ENCODE measurements around the gene MAOB. TPM values are rescaled to one million over a fixed set of nuclear protein-coding genes. Genes with fewer than 3 reads are reported as not detected.

Gene MAOB
- total and polyA plus RNA-seq, 9 of the 15 experiments (the other 6 are each of a cell fraction or from before 2014, with no cell fraction given) = 0.05 to 0.09 TPM; not detected in 7

DNA sequence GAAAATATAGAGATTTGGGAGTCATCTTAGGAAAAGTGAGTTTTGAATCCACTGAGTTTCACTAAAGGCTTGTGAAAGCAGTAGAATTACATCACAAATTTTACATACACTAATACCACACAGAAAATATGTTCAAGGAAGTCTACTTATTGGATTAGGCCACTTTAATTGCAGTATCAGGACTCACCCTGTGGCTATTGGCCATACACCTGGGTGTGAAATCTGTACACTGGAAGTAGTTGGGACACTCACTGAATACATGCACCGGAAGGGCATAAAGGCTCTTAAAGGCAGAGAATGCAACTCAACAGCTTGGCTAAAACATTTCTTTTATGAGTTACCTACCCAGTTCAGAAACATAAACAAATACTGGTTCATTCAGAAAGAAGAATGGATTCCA lies 19.8 kb downstream of the MAOB start (continued):
- no peak for TF ChIP-seq FIP1L1 (IDR thresholded peaks at IDR 0.05; ENCODE audit: low read depth, low read length, poor library complexity, severe bottlenecking)
- TF ChIP-seq ZNF764 (CRISPR knock-in tag; IDR thresholded peaks at IDR 0.05; ENCODE audit: low read depth) = no peak
- no peak for TF ChIP-seq RHOXF2B (CRISPR knock-in tag; conservative IDR thresholded peaks at IDR 0.05)

DNA sequence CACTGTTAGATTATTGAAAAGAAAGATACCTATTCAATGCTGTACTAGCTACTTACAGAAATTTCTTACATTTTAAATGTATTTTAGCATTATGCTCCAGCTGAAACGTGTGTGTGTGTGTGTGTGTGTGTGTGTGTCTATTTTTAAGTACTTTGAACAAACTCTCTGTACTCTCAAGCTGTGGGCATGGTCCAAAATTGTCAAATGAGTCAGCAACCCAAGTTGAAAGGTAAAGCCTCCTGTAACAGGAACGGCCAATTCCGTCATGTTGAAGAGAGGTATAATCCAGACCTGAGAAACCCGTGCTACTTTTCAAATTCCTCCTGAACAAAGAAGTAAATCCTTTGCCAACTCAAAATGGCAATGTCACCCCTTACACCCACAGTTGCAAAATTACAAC lies 20.5 kb downstream of the MAOB start:
- Histone ChIP-seq H3K9me1 (ENCODE audit: control insufficient read depth, insufficient read depth, low read length) (no peaks in the 10 kb centered on the region), H3K27me3 (ENCODE audit: control insufficient read depth in 2 of 2, insufficient read depth in 2 of 2, low read length in 2 of 2) (no peaks in the 10 kb centered on the region), H3K79me2 (ENCODE audit: control insufficient read depth, insufficient read depth, low read length) (no peaks in the 10 kb centered on the region), H3K9me3 (replicated peaks; ENCODE audit: control insufficient read depth, insufficient read depth, low read depth, low read length) (no peaks in the 10 kb centered on the region), H3K9ac (ENCODE audit: insufficient read depth in 1 of 2, low read depth in 2 of 2, low read length in 2 of 2) (no peak overlapping the region), H2AFZ (ENCODE audit: low read depth, low read length) (no peak overlapping the region), H3K27ac (ENCODE audit: extremely low read depth, low read depth, low read length) (no peak overlapping the region), H3K4me3 (no peak overlapping the region), H4K20me1 (replicated peaks; ENCODE audit: control insufficient read depth, insufficient read depth, low read length) (no peaks in the 10 kb centered on the region), H3K4me1 (replicated peaks in 1 of 2; ENCODE audit: control insufficient read depth in 2 of 2, insufficient read depth in 2 of 2, low read length in 2 of 2) (no peaks in the 10 kb centered on the region), H3K4me2 (ENCODE audit: insufficient read depth, low read length) (no peak overlapping the region), H3K36me3 (ENCODE audit: control insufficient read depth, insufficient read depth, low read length) (no peaks in the 10 kb centered on the region)
- POLR2A ChIA-PET = no interaction called here
- DNase-seq (ENCODE audit: extremely low read depth in 1 of 4, low spot score in 3 of 4) (no peak), ATAC-seq (no peak), FAIRE-seq (no peak)
- no TSS peak for BruUV-seq (replicated peaks)
- 7% methylated on average over 4 of the region's 4 CpGs for WGBS (ENCODE audit: insufficient coverage, low coverage, missing lambda C conversion rate)
- intact Hi-C loops (cut with micrococcal nuclease) (no loop called here), in situ Hi-C loops (cut with MboI) (no loop called here)
- CTCF ChIA-PET (ENCODE audit: low intra/inter-chr PET ratio) = no interaction called here
- TF ChIP-seq, protein P1, sequence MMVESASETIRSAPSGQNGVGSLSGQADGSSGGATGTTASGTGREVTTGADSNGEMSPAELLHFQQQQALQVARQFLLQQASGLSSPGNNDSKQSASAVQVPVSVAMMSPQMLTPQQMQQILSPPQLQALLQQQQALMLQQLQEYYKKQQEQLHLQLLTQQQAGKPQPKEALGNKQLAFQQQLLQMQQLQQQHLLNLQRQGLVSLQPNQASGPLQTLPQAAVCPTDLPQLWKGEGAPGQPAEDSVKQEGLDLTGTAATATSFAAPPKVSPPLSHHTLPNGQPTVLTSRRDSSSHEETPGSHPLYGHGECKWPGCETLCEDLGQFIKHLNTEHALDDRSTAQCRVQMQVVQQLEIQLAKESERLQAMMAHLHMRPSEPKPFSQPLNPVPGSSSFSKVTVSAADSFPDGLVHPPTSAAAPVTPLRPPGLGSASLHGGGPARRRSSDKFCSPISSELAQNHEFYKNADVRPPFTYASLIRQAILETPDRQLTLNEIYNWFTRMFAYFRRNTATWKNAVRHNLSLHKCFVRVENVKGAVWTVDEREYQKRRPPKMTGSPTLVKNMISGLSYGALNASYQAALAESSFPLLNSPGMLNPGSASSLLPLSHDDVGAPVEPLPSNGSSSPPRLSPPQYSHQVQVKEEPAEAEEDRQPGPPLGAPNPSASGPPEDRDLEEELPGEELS (CRISPR knock-in tag; IDR thresholded peaks at IDR 0.05; ENCODE audit: borderline replicate concordance) = no peak
- TF ChIP-seq ZNF274 (IDR thresholded peaks at IDR 0.05; ENCODE audit: borderline replicate concordance, low read depth, low read length) (no peak), JUNB (CRISPR knock-in tag; conservative IDR thresholded peaks at IDR 0.05) (no peak), KAT2B (IDR thresholded peaks at IDR 0.05; ENCODE audit: low read depth, low read length) (no peak), SMARCE1 (IDR thresholded peaks at IDR 0.05) (no peak), MBD2 (IDR thresholded peaks at IDR 0.05; ENCODE audit: borderline replicate concordance, low read depth) (no peak), THRAP3 (IDR thresholded peaks at IDR 0.05; ENCODE audit: borderline replicate concordance) (no peak), ZKSCAN3 (CRISPR knock-in tag; IDR thresholded peaks at IDR 0.05) (no peak), KLF10 (CRISPR knock-in tag; IDR thresholded peaks at IDR 0.05) (no peak), POLR2A (conservative IDR thresholded peaks at IDR 0.05) (no peak), DPF2 (IDR thresholded peaks at IDR 0.05) (no peak), MIER1 (IDR thresholded peaks at IDR 0.05; ENCODE audit: low read depth) (no peak)
- TF ChIP-seq, protein P2, sequence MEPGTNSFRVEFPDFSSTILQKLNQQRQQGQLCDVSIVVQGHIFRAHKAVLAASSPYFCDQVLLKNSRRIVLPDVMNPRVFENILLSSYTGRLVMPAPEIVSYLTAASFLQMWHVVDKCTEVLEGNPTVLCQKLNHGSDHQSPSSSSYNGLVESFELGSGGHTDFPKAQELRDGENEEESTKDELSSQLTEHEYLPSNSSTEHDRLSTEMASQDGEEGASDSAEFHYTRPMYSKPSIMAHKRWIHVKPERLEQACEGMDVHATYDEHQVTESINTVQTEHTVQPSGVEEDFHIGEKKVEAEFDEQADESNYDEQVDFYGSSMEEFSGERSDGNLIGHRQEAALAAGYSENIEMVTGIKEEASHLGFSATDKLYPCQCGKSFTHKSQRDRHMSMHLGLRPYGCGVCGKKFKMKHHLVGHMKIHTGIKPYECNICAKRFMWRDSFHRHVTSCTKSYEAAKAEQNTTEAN (CRISPR knock-in tag; IDR thresholded peaks at IDR 0.05) = no peak

Data from K562 (cell line).